CD4-positive, alpha-beta T cell treated with Interleukin-4 for 4 hours (primary cell): Measurements from ENCODE around the gene DYDC2.
"Not testable (repeated sequence)": the region's sequence is repeated elsewhere in the genome, so short reads cannot be mapped to it uniquely, and the experiment has no call there.

Source experiments
- DNase-seq: peaks from one replicate; pipeline ENCODE4 v3.0.0-alpha.2; 2020

DYDC2 gene

GRCh38 chr10:80356563-80356988 lies at the start of gene DYDC2, which contains the start of gene DYDC1:
DYDC2 (plus strand) TSS chr10:80356781; CDS start chr10:80362444, 5,663 bp downstream.
DYDC1 (minus strand) TSS chr10:80356755; CDS start chr10:80352601, 4,154 bp downstream.
- DNase-seq, result peak; percentile 2

- no peak for DNase-seq
These were observed 43.1 kb upstream of the DYDC2 start for GRCh38 chr10:80313523-80313922.

- no peak for DNase-seq
These were observed 41.2 kb upstream of the DYDC2 start for GRCh38 chr10:80315391-80315790.

GRCh38 chr10:80318742-80319141 lies 37.8 kb upstream of the DYDC2 start:
- no peak for DNase-seq

GRCh38 chr10:80319318-80319717 lies 37.3 kb upstream of the DYDC2 start:
- no peak for DNase-seq

GRCh38 chr10:80319725-80320290 lies 36.8 kb upstream of the DYDC2 start:
- no peak for DNase-seq

GRCh38 chr10:80320377-80320776 lies 36.2 kb upstream of the DYDC2 start:
- DNase-seq, result no peak

- no peak for DNase-seq
These were observed 35.4 kb upstream of the DYDC2 start for GRCh38 chr10:80321183-80321582.

GRCh38 chr10:80322158-80322557 lies 34.4 kb upstream of the DYDC2 start:
- DNase-seq, result no peak

GRCh38 chr10:80322711-80323110 lies 33.9 kb upstream of the DYDC2 start:
- DNase-seq, result no peak

- no peak for DNase-seq
These were observed 33.3 kb upstream of the DYDC2 start for GRCh38 chr10:80323311-80323710.

GRCh38 chr10:80324086-80324485 lies 32.5 kb upstream of the DYDC2 start:
- no peak for DNase-seq

GRCh38 chr10:80324891-80325364 lies 31.7 kb upstream of the DYDC2 start:
- DNase-seq, result no peak

- no peak for DNase-seq
These were observed 22.6 kb upstream of the DYDC2 start for GRCh38 chr10:80333983-80334382.

GRCh38 chr10:80344276-80344675 lies 12.3 kb upstream of the DYDC2 start:
- DNase-seq, result no peak

GRCh38 chr10:80344912-80345311 lies 11.7 kb upstream of the DYDC2 start:
- no peak for DNase-seq

GRCh38 chr10:80350251-80350650 lies 6.3 kb upstream of the DYDC2 start:
- DNase-seq, result no peak

GRCh38 chr10:80351220-80351619 lies 5.4 kb upstream of the DYDC2 start:
- DNase-seq, result no peak

- no peak for DNase-seq
These were observed 639 bp downstream of the DYDC2 start for GRCh38 chr10:80356989-80357850.

- no peak for DNase-seq
These were observed 1.2 kb downstream of the DYDC2 start for GRCh38 chr10:80357851-80358125.

- not testable (repeated sequence) for DNase-seq
These were observed 2.3 kb downstream of the DYDC2 start for GRCh38 chr10:80358925-80359324.

GRCh38 chr10:80359644-80360043 lies 3.1 kb downstream of the DYDC2 start:
- no peak for DNase-seq

GRCh38 chr10:80365510-80365909 lies 8.9 kb downstream of the DYDC2 start:
- no peak for DNase-seq

- no peak for DNase-seq
These were observed 14.9 kb downstream of the DYDC2 start for GRCh38 chr10:80371467-80371866.

GRCh38 chr10:80372675-80373074 lies 16.1 kb downstream of the DYDC2 start:
- no peak for DNase-seq
